GM21526 (cell line): Measurements from ENCODE around the gene TOGARAM2.

Experiments used
- ATAC-seq: cut with Tn5 transposase; IDR thresholded peaks from one replicate; pipeline ENCODE4 v1.9.1; 2021; ENCODE audit warnings: moderate library complexity; ENCODE audit not compliant: unreplicated experiment, low FRiP score

TOGARAM2 gene

DNA sequence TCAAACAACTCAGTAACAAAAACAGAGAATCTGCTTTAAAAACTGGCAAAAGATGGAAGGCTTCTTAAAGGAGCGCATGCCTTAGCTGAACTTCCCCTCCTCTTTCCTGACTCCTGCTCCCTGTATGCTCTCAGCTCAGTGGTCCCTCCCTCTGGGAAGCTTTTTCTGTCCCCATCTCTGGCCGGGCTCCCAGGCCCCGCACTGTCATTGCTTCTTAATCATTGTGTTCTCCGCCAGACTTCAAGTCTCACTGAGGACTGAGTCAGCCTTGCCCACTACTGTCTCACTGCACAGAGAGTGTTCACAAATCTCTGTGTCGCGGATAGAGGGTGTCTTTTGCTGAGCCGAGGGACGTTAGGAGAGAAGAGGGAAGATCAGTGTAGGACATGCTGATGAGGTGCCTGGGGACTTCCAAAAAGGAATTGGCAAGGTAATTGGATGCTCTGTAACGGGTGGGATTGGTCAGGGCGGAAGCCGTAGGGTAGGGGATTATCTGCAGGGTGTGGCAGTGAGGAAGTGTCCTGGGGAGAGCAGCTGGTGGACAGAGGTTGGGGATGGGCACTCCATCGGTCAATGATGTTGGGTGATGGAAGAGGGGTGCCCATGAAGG is 16.2 kb downstream of the TOGARAM2 start:
- ATAC-seq, result no peak

DNA sequence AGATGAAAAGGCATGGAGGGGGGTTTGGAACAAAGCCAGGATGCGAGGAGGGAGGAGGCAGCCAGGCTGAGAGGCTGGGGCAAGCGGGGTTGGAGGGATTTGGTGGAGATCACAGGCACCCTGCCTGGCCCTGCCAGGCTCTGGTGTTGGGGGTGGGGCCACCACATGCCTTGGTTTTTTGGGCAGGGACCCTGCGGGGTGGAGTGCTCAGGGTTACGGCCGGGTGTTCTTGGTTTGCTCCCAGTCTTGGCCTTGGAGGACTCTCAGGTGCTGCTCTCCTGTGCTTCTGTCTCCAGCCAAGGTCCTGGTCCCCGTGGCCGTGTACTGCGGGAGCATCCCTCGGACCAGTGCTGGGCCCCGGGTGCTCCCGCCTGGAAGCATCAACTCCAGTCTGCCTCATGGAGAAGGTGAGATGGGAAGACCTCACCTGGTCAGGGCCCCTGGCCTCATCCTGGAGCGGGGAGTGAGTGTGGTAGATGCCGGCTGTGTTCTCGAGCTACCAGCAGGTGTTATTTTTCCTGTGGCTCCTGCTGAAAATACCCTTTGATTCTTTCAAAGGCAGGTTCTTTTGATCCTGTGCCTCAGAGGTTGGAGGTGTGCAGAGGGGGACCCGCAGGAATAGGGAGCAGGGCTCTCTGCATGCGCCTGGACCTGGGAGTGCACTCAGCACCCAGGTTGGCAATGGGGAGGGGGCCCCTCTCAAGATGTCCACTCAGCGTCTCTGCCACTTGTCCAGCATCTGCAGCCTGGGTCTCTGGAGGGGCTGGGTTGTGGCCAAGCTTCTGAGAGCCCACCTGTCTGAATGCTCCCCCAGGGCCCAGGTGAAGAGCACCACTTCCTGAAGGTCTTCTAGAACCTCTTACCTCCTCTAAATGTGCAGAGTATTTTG is 17.0 kb downstream of the TOGARAM2 start:
- ATAC-seq, result no peak

DNA sequence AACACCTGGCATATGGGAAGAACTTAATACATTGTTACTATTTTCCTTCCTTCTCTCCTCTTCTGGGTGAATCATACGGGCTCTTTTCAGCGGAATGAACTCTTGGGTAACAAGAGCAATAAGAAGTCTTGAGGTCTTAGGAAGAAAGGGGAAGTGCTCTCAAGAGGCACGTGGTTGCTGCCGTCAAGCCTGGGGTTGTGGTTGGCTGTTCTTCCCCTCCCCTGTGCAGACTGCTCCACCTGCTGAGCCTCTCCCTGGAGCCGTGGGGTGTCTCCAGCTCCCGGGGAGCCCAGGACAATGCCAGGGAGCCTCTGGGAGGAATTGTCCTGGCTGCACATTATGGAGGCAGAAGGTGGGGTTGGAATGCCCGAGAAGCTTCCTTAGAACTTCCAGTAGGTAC is 19.4 kb downstream of the TOGARAM2 start:
- ATAC-seq, result peak; percentile 91

DNA sequence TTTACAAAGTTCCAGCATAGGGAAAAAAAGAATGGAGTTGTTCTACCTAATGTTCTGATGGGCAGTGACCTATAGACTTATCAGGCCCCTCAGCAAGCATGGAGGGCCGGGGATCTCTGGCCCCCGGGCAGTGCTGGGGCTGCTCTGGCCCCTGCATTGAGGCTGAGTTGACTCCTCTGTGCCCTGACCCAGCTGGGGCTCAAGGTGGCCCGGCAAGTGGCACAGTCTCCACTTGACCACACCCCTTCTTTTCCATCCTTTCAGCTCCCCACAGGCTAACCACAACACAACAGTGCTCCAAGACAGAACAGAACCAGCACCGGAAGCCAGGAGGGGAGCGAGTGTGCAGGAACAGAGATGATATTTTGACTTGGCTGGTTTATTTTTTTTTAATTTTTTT is 19.9 kb downstream of the TOGARAM2 start:
- ATAC-seq, result no peak

DNA sequence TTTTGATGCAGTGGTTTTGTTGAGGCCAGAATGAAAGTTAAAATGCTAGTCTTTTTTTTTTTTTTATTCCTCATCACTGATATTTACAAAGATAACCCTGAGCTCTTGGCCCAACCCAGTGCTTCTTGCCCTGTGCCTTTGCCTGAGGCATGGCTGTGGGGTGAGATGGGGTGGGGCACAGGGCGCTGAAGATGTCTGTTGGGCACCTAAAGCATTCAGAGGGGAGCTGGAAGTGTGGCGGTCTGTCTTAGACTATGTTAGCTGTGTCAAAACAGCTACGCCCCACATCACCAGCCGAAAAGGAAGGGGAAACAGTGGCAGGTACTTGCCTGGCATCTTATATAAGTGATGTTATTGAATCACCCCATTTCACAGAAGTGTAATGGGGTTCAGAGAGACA is 20.7 kb downstream of the TOGARAM2 start:
- ATAC-seq, result no peak

DNA sequence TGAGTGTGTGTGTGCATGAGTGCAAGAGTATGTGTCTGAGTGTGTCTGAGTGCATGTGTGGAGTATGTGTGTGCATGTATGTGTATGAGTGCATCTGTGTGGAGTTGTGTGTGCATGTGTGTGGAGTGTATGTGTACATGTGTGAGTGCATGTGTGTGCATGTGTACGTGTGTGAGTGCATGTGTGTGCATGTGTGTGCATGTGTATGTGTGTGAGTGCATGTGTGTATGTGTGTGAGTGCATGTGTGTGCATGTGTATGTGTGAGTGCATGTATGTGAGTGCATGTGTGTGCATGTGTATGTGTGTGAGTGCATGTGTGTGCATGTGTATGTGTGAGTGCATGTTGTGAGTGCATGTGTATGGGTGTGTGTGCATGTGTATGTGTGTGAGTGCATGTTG is 23.7 kb downstream of the TOGARAM2 start:
- no peak for ATAC-seq

DNA sequence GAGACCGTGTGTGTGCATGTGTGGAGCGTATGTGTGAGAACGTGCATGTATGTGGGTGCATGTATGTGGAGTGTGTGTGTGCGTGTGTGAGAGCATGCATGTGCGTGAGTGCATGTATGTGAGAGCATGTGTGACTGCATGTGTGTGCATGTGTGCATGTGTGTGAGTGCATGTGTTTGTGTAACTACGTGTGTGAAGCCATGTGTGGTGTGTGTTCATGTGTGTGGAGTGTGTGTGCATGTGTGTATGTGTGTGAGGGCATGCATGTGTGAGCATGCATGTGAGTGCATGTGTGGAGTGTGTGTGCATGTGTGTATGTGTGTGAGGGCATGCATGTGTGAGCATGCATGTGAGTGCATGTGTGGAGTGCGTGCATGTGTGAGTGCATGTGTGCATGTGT is 24.2 kb downstream of the TOGARAM2 start:
- no peak for ATAC-seq

DNA sequence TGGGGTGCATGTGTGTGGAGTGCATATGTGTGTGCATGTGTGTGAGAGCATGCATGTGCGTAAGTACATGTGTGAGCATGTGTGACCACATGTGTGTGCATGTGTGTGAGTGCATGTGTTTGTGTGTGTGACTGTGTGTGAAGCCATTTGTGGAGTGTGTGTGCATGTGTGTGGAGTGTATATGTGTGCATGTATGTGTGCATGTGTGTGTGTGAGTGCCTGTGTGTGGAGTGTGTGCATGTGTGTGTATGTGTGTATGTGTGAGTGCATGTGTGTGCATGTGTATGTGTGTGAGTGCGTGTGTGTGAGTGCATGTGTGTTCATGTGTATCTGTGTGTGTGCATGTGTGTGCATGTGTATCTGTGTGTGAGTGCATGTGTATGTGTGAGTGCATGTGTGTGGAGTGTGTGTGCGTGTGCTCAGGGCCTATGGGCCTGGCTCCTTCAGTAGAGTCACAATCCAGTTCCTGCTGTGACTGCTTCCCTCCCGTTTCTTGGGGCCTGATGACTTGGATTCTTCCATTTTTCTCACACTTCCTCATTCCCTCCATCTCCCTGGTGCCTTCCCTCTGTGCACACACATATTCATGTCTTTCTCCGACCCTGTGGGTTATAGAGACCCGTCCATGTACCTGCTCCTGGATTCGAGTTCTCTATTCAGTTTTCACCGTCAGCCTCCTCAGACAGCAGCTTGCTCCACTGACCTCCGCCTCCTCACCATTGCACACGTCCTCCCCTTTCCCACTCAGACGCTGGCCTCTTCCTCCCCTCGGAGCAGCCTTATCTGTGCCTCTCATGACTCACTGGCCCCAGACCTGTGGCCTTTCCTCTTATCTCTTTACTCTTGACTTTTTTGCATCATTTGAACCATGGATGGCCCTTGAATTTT is 25.2 kb downstream of the TOGARAM2 start:
- ATAC-seq, result no peak

DNA sequence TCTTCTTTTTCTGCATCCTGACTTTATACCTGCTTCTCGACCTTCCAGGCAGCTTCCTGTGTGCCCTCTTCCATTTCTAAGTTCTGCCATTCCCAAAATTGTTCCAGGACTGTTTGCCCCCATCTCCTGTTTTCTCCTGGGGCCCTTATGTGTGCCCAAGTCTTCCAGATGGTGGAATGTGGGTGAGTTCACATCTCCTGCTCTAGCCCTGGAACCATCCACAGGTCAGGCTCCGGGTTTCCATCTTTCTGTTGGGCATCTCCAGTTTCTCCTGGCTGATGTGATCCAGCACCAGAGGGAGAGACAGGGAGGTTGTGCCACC is 25.8 kb downstream of the TOGARAM2 start:
- ATAC-seq, result no peak

DNA sequence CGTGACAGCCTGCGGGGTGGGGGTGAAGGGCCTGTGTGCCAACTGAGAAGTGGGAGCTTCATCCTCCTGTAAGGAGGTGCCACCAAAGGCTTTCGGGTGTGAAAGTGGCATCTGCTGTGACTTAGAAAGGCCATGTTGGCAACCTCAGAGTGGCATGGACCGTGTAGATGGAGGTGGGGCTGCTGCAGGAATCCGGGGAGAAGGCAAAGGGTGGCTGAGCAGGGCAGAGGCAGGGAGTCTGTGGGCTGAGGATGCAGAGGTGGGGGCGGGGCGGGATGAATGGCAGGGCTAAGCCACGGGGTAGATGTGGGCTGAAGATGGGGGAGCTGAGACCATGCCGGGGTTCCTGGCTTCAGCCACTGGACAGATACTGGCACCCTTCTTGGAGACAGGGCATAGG is 28.2 kb downstream of the TOGARAM2 start:
- ATAC-seq, result no peak

DNA sequence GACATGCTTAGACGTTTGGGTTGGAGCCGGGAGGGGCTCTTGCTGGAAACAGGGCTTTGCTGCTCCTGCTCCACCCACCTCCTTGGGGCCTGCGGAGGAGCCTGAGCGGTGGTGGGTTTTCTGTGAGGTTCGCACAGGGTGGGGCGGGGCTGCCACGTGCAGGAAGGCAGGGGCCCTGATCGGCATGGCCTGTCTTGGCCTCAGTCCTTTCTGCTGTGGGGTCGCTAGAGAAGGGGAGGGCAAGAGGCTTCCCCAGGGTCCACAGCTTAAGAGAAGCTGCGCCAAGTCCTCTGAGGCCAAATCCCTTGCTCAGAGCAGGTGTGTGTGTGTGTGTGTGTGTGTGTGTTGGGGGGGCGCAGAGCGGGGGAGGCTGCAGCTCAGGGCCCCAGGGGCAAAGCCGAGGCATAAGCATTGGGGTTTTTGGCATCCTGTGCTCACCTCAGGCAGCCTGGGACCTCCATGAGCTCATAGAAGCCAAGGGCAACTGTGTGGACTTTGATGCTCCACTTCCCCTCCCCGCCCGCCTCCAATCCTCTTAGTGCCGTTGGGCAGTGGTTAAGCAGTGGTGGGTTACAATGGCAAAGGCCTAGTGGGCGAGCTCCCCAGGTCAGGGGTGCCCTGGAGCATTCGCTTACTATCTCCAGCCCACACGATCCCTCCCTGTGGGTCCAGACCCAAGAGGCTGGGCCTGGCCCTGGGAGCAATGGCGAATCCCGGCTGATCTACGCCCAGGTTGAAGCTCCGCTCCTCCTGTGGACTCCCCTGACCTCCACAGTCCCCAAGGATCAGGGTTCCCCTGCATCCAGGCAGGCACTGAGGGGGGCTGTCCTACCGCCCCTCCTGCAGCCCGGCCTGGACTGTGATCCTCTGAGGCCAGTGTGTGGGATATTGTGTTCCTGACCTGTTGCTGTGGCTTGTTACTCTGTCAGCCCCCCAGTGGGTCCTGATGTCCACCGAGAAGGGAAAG is 28.9 kb downstream of the TOGARAM2 start:
- no peak for ATAC-seq

DNA sequence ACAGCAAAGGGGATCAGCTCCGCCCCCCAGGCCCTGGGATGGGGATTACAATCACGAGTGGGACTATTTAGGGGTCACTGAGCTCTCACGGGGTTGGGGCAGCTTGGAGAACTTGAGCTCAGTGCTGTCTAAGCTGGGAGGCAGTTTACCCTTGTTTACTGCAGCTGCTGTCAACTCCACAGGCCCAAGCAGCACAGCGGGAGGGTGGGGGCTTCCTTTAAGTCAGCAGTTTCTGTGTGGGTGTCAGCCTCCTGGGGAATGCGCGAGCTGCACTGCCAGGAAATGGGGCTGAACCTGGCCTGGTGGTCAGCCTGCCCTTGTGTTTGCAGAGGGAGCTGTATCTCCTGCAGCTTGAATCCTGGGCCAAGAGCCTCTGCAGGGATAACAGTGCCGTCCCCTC is 29.8 kb downstream of the TOGARAM2 start:
- ATAC-seq, result no peak

DNA sequence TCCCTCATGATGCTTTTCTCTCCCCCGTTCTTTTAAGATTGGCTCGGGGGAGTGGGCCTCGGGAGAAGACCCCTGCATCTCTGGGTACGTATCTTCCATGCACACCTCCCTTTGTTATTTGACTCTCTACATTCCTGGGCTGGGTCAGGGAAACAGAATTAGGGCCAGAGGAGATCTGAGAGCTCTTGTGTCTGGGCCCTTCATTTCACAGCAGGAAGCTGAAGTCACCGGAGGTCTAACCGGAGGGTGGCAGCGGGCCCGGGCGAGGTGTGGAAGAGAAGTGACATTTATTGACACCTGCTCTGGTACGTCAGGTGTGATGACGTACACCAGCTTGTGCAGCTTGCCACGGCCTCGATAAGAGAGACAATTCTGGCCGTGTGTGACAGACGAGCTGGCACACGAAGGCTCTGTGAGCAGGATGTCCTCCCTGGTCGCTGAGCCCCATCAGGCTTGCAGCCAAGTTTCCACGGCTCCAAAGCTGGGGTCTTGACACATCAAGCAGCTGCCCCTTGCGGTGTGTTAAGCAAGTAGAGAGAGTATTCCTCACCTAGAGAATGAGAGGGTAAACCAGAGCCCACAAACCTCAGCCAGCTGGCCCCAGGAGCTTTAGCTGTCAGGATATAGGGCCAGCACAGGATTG is 30.4 kb downstream of the TOGARAM2 start:
- no peak for ATAC-seq

DNA sequence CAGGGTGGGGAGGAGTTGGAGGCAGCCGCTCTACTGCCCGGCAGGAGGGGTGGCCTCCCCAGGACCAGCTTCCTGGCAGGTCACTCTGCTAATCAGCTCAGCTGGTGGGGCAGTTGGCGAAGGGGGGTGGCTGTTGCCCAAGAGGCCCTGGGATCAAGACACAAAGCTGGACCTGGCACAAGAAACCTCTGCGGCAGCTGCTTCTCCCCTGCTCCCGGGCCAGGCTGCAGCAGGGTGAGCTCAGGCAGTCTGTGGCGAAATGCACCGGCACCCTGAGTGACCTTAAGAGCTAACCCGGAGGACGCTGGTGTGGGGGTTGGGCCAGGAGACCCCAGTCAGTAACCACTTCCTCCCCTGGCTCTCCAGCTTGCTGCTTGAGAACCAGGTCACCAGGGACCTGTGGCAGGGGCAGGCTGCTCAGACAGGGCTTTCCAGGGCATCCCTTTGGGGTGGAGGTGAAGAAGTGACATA is 31.1 kb downstream of the TOGARAM2 start:
- no peak for ATAC-seq

DNA sequence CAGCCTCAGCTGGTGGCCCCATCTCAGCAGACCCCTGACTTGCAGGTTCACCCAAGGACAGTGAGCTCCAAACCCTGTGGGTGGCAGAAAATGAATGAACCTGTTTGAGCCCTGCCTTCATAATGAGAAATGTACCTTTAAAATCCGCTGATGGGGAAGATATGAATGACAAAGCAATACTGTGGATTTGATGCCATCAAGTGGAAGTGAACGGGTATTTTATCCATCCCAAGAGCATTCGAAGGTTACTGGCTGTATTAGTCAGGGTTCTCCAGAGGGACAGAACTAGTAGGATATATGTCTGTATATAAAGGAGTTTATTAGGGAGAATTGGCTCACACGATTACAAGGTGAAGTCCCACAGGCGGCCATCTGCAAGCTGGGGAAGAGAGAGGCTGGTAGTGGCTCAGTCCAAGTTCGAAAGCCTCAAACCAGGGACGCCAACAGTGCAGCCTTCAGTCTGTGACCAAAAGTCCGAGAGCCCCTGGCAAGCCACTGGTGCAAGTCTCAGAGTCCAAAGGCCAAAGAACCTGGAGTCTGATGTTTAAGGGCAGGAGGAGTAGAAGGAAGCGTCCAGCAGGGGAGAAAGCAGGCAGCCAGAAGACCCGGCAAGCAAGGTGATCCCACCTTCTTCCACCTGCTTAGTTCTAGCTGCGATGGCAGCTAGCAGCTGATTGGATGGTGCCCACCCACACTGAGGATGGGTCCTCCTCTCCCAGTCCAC is 32.1 kb downstream of the TOGARAM2 start:
- no peak for ATAC-seq

DNA sequence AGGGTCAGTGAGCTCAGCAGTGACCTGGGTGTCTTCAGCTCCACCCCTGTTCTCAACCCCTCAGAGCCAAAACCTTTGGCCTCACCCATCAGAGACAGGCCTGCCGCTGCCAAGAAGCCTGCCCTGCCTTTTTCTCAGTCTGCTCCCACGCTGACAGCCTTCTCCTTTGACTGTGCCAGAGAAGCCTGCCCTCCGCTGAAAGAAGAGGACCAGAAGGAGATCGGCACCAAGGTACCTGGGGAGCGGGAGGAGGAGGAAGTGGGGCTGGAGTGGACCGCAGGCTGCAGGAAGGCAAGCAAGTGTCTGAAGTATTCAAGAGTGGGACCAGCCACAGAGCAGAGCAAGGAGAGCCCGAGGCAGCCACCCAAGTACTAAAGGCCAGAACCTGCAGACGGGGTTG is 33.2 kb downstream of the TOGARAM2 start:
- ATAC-seq, result no peak

DNA sequence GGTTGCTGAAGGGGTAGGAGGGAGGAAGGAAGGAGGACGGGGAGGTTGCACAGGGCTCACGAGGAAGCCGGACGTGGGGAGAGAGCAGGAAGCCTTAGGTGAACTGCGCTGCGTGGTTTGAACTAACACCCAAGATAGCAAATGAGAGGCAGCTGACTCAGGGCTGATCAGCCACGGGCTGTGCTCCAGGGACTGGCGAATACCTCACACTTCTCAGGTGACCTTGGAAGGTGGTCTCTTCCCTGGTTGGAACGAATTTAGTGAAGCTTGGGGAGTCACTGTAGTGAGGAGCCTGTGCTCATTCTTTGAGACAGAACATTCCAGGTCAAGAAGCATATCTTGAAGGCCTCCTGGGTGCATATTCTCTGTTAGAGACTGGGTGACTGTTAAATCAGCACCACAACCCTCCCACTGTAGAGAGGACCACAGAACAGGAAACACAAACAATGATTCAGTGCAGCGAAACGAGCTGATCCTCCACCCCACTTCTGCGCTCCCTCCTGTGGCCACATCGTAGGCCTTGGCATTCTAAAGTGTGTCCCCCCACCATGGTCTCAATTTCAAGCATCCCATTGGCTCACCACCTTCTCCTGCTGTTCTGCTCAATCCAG is 33.8 kb downstream of the TOGARAM2 start:
- ATAC-seq, result no peak

DNA sequence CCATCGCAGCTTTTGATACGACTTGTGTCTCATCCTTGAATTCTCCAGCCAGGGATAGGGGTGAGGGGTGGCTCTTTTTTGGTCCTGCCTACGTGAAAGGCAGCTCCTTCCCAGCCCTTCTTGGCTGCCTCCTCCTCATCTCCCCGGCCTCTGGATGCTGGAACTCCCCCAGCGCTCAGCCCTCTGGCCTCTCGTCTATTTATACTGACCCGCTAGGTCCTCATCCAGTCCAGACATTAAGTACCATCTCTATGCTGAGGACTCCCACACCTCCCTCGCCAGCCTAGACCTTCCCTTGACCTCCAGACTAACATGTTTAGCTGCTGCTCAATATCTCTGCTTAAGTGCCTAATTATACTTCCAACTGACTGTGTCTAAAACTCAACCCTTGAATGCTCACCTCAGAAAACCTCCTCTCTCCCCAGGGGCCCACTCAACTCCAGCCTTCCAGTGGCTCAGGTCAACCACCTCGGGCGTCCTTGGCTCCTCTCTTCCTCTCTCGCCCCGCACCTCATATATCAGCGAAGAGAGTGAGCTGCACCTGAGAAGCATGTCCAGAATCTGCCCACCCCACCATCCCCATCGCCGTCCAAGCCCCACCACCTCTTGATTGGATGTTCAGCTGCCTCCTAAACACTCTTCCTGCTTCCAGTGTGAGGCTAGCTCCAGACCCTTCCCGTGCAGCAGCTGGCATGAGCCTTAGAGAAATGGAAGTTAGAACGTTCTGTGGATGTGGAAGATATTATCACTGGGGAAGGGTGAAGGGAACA is 34.8 kb downstream of the TOGARAM2 start:
- no peak for ATAC-seq
